WTC11 (cell line): ENCODE measurements around the gene TRPM8. TPM values are rescaled to one million over a fixed set of nuclear protein-coding genes. Genes with fewer than 3 reads are reported as not detected.

Experiments used
- ATAC-seq: fragments of 200-7000 bp; cut with Tn5 transposase; 2 replicates; pipeline ENCODE4 v1.10.0; 2021; ENCODE audit warnings: mild to moderate bottlenecking, moderate library complexity
- CTCF ChIA-PET: fragments of 300-600 bp; sonication (Branson Sonifier 250); formaldehyde crosslinking; loops from one replicate; lab custom pipeline; 2021; ENCODE audit warnings: antibody characterized with exemption; lab: Charles Lee
- POLR2A ChIA-PET: fragments of 350-600 bp; sonication (Branson Sonifier 250); formaldehyde crosslinking; loops from one replicate; lab custom pipeline; 2021; ENCODE audit warnings: antibody characterized with exemption; lab: Charles Lee
- DNase-seq: peaks from one replicate; pipeline ENCODE4 v3.0.0; 2021; ENCODE audit warnings: low spot score
- H3K27ac Mint-ChIP-seq: 2 replicates; pipeline ENCODE4 v1.8.0; 2021; ENCODE audit warnings: mixed read lengths
- H3K27me3 Mint-ChIP-seq: 2 replicates; pipeline ENCODE4 v1.8.0; 2021; ENCODE audit warnings: low read depth, mild to moderate bottlenecking, moderate library complexity, mixed read lengths
- H3K36me3 Mint-ChIP-seq: 2 replicates; pipeline ENCODE4 v1.8.0; 2021; ENCODE audit warnings: mixed read lengths
- H3K4me1 Mint-ChIP-seq: 2 replicates; pipeline ENCODE4 v1.8.0; 2022; ENCODE audit warnings: mixed read lengths
- H3K4me3 Mint-ChIP-seq: 2 replicates; pipeline ENCODE4 v1.8.0; 2021; ENCODE audit warnings: mild to moderate bottlenecking, moderate library complexity, mixed read lengths
- H3K9me3 Mint-ChIP-seq: 2 replicates; pipeline ENCODE4 v1.8.0; 2021; ENCODE audit warnings: mixed read lengths
- ATF3 ChIP-seq: sonication (generic); formaldehyde crosslinking; conservative IDR thresholded peaks from 2 replicates; pipeline ENCODE4 v1.8.1; 2022; ENCODE audit warnings: mild to moderate bottlenecking, missing genetic modification reagents
- CBFB ChIP-seq: sonication (generic); formaldehyde crosslinking; IDR thresholded peaks from 2 replicates; pipeline ENCODE4 v1.8.1; 2022; ENCODE audit warnings: mild to moderate bottlenecking, low read depth, missing genetic modification reagents
- E2F4 ChIP-seq: sonication (generic); formaldehyde crosslinking; IDR thresholded peaks from 2 replicates; pipeline ENCODE4 v1.8.1; 2022; ENCODE audit warnings: low read depth, mild to moderate bottlenecking, moderate library complexity, missing genetic modification reagents, borderline replicate concordance
- E2F5 ChIP-seq: sonication (generic); formaldehyde crosslinking; IDR thresholded peaks from 2 replicates; pipeline ENCODE4 v1.8.1; 2022; ENCODE audit warnings: mild to moderate bottlenecking, moderate library complexity, missing genetic modification reagents
- ELF4 ChIP-seq: sonication (generic); formaldehyde crosslinking; IDR thresholded peaks from 2 replicates; pipeline ENCODE4 v1.8.1; 2022; ENCODE audit warnings: low read depth, mild to moderate bottlenecking, moderate library complexity, missing genetic modification reagents
- EMX1 ChIP-seq: fragments of 250-450 bp; sonication (Bioruptor Pico); IDR thresholded peaks from 2 replicates; pipeline ENCODE4 v1.8.0; 2021; ENCODE audit warnings: mild to moderate bottlenecking
- MXD4 ChIP-seq: fragments of 250-450 bp; sonication (Bioruptor Pico); IDR thresholded peaks from 2 replicates; pipeline ENCODE4 v1.8.0; 2021; ENCODE audit warnings: mild to moderate bottlenecking, moderate library complexity, borderline replicate concordance
- MYBL2 ChIP-seq: sonication (generic); formaldehyde crosslinking; IDR thresholded peaks from 2 replicates; pipeline ENCODE4 v1.8.1; 2023; ENCODE audit warnings: mild to moderate bottlenecking, moderate library complexity, missing genetic modification reagents
- NR2C2 ChIP-seq: sonication (generic); formaldehyde crosslinking; IDR thresholded peaks from 2 replicates; pipeline ENCODE4 v1.8.0; 2022; ENCODE audit warnings: mild to moderate bottlenecking, missing genetic modification reagents
- SMAD3 ChIP-seq: sonication (generic); formaldehyde crosslinking; IDR thresholded peaks from 2 replicates; pipeline ENCODE4 v1.8.0; 2022; ENCODE audit warnings: missing genetic modification reagents, mild to moderate bottlenecking, borderline replicate concordance
- TP53 ChIP-seq: sonication (generic); formaldehyde crosslinking; IDR thresholded peaks from 2 replicates; pipeline ENCODE4 v1.8.1; 2023; ENCODE audit warnings: mild to moderate bottlenecking, missing genetic modification reagents
- ZNF121 ChIP-seq: sonication (generic); formaldehyde crosslinking; IDR thresholded peaks from 2 replicates; pipeline ENCODE4 v1.8.0; 2023; ENCODE audit warnings: missing genetic modification reagents
- ZNF263 ChIP-seq: sonication (generic); formaldehyde crosslinking; IDR thresholded peaks from 2 replicates; pipeline ENCODE4 v1.8.1; 2022; ENCODE audit warnings: low read depth, mild to moderate bottlenecking, moderate library complexity, missing genetic modification reagents
- ZNF281 ChIP-seq: sonication (generic); formaldehyde crosslinking; IDR thresholded peaks from 2 replicates; pipeline ENCODE4 v1.8.0; 2023; ENCODE audit warnings: mild to moderate bottlenecking, missing genetic modification reagents
- ZNF671 ChIP-seq: fragments of 250-450 bp; sonication (Bioruptor Pico); IDR thresholded peaks from 2 replicates; pipeline ENCODE4 v1.8.0; 2021; ENCODE audit warnings: mild to moderate bottlenecking
- ZSCAN18 ChIP-seq: fragments of 250-450 bp; sonication (Bioruptor Pico); IDR thresholded peaks from 2 replicates; pipeline ENCODE4 v2.1.2; 2022; ENCODE audit warnings: mild to moderate bottlenecking, moderate library complexity
- total RNA-seq: library from RNA; stranded (reverse); gene quantifications from 3 replicates; pipeline ENCODE4 v1.2.3, GENCODE V29; 2021
- TF ChIP-seq, protein P1 (sequence below): fragments of 250-450 bp; sonication (Bioruptor Pico); IDR thresholded peaks from 2 replicates; pipeline ENCODE4 v1.9.0; 2021; ENCODE audit warnings: mild to moderate bottlenecking
- TF ChIP-seq, protein P2 (sequence below): sonication (generic); formaldehyde crosslinking; IDR thresholded peaks from 2 replicates; pipeline ENCODE4 v1.8.1; 2022; ENCODE audit warnings: missing genetic modification reagents, borderline replicate concordance
- TF ChIP-seq, protein P3 (sequence below): fragments of 250-450 bp; sonication (Bioruptor Pico); conservative IDR thresholded peaks from 2 replicates; pipeline ENCODE4 v1.9.0; 2021; ENCODE audit warnings: mild to moderate bottlenecking
- TF ChIP-seq, protein P4 (sequence below): sonication (generic); formaldehyde crosslinking; IDR thresholded peaks from 2 replicates; pipeline ENCODE4 v1.8.1; 2023; ENCODE audit warnings: mild to moderate bottlenecking, missing genetic modification reagents, moderate library complexity

Gene TRPM8
- total RNA-seq, 1 experiment from 2014 or later = 0.26 TPM

DNA sequence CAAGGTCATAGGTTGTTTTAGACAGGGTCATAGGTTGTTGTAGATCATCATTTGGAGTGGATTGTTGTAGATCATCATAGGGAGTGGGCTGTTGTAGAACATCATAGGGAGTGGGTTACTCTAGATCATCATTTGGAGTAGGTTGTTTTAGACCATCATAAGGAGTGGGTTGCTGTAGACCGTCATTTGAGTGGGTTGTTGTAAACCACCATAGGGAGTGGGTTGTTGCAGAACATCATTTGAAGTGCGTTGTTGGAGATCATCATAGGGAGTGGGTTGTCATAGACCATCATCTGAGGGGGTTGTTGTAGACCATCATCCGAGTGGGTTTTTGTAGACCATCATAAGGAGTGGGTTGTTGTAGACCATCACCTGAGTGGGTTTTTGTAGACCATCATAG is 9.5 kb upstream of the TRPM8 start (continued):
- TF ChIP-seq, protein P1, sequence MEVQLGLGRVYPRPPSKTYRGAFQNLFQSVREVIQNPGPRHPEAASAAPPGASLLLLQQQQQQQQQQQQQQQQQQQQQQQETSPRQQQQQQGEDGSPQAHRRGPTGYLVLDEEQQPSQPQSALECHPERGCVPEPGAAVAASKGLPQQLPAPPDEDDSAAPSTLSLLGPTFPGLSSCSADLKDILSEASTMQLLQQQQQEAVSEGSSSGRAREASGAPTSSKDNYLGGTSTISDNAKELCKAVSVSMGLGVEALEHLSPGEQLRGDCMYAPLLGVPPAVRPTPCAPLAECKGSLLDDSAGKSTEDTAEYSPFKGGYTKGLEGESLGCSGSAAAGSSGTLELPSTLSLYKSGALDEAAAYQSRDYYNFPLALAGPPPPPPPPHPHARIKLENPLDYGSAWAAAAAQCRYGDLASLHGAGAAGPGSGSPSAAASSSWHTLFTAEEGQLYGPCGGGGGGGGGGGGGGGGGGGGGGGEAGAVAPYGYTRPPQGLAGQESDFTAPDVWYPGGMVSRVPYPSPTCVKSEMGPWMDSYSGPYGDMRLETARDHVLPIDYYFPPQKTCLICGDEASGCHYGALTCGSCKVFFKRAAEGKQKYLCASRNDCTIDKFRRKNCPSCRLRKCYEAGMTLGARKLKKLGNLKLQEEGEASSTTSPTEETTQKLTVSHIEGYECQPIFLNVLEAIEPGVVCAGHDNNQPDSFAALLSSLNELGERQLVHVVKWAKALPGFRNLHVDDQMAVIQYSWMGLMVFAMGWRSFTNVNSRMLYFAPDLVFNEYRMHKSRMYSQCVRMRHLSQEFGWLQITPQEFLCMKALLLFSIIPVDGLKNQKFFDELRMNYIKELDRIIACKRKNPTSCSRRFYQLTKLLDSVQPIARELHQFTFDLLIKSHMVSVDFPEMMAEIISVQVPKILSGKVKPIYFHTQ (CRISPR knock-in tag) = no peak
- TF ChIP-seq, protein P2, sequence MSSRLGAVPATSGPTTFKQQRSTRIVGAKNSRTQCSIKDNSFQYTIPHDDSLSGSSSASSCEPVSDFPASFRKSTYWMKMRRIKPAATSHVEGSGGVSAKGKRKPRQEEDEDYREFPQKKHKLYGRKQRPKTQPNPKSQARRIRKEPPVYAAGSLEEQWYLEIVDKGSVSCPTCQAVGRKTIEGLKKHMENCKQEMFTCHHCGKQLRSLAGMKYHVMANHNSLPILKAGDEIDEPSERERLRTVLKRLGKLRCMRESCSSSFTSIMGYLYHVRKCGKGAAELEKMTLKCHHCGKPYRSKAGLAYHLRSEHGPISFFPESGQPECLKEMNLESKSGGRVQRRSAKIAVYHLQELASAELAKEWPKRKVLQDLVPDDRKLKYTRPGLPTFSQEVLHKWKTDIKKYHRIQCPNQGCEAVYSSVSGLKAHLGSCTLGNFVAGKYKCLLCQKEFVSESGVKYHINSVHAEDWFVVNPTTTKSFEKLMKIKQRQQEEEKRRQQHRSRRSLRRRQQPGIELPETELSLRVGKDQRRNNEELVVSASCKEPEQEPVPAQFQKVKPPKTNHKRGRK (CRISPR knock-in tag) = no peak
- TF ChIP-seq EMX1 (CRISPR knock-in tag) (no peak), ZNF263 (CRISPR knock-in tag) (no peak), ZNF671 (no peak)

GRCh38 chr2:233912691-233913423 is 4.3 kb upstream of the TRPM8 start:
- ATAC-seq (peak; percentile 94), DNase-seq (peak; percentile 82)
- ChIA-PET CTCF (interaction anchor here (0.8 to 1.8 kb wide), 5 partner anchors 16 to 465 kb away, joined by 3 to 13 read pairs (median 6); no protein-coding TSS in a partner anchor), POLR2A (interaction anchor here (0.9 kb wide), 1 partner anchor 583 kb away, joined by 3 read pairs; no protein-coding TSS in a partner anchor)
- Mint-ChIP-seq H3K27me3 (peaks cover 15% of the 10 kb centered on the region), H3K36me3 (no peaks in the 10 kb centered on the region), H3K9me3 (peaks cover 6% of the 10 kb centered on the region), H3K27ac (no peak overlapping the region), H3K4me1 (peaks cover 11% of the 10 kb centered on the region), H3K4me3 (no peak overlapping the region)
- TF ChIP-seq, protein P3, sequence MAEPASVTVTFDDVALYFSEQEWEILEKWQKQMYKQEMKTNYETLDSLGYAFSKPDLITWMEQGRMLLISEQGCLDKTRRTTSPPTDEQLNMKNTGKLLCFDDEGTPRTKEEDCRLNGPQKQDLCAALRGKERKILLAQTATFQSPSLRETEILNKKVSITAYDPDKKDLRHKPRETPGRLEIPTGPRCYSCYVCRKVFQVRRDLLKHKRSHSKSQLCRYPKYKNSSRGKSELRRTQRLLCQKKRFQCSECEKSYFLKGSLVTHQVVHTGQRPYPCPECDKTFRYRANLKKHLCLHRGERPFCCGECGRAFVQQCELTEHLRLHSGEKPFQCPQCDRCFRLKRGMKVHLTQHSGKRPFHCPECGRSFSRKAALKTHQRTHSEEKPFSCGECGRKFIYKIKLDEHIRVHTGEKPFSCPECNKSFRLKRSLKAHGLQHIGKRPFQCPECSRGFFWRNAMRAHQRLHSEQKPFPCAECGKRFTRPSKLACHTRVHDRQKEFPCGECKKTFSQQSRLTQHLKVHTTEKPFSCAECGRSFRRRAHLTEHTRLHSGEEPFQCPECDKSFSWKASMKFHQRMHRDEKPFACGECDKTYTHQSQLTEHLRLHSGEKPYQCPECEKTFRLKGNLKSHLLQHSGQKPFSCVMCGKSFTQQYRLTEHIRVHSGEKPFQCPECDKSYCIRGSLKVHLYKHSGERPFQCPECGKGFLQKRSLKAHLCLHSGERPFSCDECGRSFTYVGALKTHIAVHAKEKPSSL (CRISPR knock-in tag) = no peak
- TF ChIP-seq ZSCAN18 (CRISPR knock-in tag) = no peak
- TF ChIP-seq CBFB (CRISPR knock-in tag) = no peak
- TF ChIP-seq E2F5 = no peak
- TF ChIP-seq TP53 (CRISPR knock-in tag) = 0 out of 2 replicates have a peak, but pooled peaks have one; percentile 59
- TF ChIP-seq, protein P4, sequence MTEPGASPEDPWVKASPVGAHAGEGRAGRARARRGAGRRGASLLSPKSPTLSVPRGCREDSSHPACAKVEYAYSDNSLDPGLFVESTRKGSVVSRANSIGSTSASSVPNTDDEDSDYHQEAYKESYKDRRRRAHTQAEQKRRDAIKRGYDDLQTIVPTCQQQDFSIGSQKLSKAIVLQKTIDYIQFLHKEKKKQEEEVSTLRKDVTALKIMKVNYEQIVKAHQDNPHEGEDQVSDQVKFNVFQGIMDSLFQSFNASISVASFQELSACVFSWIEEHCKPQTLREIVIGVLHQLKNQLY = no peak
- TF ChIP-seq EMX1 (CRISPR knock-in tag) = no peak
- no peak for TF ChIP-seq ZNF121 (CRISPR knock-in tag)
- TF ChIP-seq SMAD3 = peak; percentile 36; the same call in 1 of the 2 replicates
- no peak for TF ChIP-seq ZNF281 (CRISPR knock-in tag)
- no peak for TF ChIP-seq E2F4 (CRISPR knock-in tag)
- TF ChIP-seq ELF4 (CRISPR knock-in tag) = no peak
- TF ChIP-seq MXD4 (CRISPR knock-in tag) = no peak
- no peak for TF ChIP-seq ATF3 (CRISPR knock-in tag)
- TF ChIP-seq MYBL2 (CRISPR knock-in tag) = no peak
- no peak for TF ChIP-seq NR2C2
